UCSD-AML1 (cell line): Measurements from ENCODE around the gene AGBL1.
"Not testable (repeated sequence)": the region's sequence is repeated elsewhere in the genome, so short reads cannot be mapped to it uniquely, and the experiment has no call there.

Experiments
- DNase-seq: peaks from one replicate; lab custom pipeline; 2025; ENCODE audit not compliant: unreplicated experiment; lab: John Stamatoyannopoulos, UW

The AGBL1 gene

DNA sequence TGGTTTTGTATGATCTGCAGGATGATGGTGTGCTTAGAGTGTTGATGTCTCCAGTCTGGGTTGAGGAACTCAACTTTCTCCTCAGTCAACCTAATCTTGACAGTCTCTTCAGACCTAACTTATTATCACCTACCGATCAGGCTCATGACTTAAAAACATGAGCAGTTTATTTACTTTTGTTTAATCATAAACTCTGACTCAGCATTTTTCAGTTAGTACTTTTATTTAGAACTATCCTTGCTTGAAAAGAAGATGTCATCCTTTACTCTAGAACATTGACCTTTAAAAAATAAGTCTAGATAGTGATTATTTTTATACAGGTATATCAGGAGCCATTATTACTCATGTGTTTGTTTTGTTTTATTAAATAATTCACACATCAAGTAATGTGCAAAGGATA lies 414.8 kb downstream of the AGBL1 start:
- DNase-seq: no peak

DNA sequence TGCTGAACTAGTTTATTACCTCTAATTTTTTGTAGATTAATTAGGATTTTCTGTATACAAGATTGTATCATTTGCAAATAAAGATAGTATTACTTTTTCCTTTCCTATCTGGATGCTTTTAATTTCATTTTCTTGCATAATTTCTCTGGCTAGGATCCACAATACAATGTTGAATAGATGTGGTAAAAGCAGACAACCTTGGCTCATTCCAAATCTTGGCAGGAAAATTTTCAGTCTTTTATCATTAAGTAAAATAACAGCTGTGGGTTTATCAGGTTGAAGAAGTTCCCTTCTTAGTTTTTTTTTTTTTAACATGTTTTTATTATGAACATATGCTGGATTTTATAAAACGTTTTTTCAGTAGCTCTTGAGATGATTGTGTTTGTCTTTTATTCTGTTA lies 422.6 kb downstream of the AGBL1 start:
- DNase-seq: no peak

DNA sequence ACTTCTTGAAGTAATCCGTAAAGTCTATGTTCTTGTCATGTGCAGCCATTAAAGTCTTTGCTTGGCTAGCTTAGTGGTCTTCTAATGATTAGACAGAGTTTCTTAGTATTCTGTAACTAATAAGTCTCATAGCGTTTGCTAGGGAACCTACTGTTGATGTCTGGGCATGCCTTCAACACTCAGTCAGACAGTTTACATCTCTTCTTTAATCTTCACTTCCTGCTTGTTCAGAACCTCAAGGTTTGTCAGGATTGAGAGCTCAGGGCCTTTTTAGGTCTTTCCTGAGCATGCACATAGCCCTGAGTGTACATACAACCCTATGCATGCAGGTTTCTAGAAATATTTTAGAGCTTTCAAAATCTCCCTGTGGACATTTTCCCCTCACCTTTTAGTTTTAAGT lies 426.3 kb downstream of the AGBL1 start:
- no peak for DNase-seq

DNA sequence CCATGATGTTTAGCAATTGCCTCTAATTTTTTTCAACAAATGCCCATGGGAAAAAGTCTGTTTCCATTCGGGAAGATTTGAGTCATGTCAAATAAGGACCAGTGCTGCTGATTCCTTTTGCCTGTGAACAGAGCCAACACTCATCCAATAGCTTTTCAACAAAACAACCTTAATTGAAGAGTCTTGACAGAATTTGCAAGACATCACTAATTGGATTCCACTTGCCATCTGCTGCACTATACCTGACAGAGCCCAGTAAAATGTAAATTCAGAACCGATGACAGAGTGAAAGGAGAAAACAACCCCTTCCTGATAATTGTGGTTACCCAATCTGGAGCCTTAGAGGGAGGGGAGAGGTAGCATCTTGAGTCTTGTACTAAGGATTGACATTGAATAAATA lies 426.7 kb downstream of the AGBL1 start:
- DNase-seq: no peak

DNA sequence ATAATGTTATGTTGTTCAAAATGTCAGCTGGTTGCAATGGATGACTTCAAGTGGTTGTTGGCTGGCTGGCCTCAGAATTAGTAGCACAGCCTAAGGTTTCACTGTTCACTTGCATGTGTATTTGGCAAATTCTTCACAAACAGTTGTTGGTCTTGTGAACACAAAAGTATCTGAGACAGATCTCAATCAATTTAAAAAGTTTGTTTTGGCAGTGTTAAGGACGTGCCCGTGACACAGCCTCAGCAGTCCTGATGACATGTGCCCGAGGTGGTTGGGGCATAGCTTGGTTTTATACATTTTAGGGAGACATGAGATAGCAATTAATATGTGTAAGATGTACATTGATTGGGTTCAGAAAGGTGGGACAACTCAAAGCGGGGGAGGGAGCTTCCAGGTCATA lies 436.0 kb downstream of the AGBL1 start:
- no peak for DNase-seq

DNA sequence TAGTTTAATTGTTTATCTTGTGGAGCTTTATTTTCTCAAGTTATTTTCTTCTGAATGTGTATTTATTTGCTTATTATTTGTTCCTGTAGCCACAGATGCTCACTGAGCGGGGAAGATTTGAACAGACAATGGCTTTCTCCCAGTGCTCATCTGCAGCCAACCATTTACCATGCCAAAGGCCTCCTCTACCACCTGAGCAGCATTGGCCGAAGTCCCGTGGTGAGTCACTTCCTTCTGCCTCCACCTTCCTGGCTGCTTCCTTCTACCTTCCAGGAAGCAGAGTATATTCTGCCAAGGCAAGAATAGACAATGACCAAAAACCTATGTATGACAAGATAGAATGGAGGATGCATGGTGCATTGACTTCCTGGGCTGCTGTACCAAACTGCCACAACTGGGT lies 443.1 kb downstream of the AGBL1 start:
- DNase-seq: no peak

DNA sequence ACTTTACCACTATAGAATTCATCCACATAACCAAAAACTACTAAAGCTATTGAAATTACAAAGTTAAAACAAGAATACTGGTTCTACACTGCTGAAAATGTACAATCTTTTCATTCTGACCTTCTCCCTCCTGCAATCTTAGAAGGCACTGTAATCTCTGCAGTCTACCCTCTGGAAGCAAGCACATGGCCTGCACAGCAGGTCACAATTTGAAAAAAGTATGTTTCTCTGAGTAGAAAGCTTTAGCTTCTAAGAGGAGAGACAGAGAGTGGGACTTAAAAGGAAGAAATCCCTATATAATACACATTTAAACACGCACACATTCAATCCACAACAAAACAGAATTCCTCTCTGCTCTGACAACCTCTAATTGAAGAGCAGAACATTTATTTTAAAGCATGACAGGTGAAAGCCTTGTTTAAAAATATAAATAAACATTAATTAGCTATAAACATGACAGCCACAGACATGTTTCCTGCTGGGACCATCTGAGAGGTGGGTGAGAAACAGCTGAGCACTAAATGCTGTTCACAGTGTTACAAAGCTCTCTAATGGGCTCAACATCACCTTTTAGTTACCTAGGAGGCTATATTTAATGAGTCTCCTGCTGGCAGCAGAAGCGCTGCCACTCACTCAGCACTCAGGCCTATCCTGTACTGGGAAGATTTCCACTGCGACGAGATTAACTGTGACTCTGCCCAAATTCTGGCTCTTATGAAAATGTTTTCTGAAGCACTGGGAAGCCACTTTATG lies 447.4 kb downstream of the AGBL1 start:
- no peak for DNase-seq

DNA sequence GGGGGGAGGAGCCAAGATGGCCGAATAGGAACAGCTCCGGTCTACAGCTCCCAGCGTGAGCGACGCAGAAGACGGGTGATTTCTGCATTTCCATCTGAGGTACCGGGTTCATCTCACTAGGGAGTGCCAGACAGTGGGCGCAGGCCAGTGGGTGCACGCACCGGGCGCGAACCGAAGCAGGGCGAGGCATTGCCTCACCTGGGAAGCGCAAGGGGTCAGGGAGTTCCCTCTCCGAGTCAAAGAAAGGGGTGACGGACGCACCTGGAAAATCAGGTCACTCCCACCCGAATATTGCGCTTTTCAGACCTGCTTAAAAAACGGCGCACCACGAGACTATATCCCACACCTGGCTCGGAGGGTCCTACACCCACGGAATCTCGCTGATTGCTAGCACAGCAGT lies 448.4 kb downstream of the AGBL1 start:
- DNase-seq: not testable (repeated sequence)

DNA sequence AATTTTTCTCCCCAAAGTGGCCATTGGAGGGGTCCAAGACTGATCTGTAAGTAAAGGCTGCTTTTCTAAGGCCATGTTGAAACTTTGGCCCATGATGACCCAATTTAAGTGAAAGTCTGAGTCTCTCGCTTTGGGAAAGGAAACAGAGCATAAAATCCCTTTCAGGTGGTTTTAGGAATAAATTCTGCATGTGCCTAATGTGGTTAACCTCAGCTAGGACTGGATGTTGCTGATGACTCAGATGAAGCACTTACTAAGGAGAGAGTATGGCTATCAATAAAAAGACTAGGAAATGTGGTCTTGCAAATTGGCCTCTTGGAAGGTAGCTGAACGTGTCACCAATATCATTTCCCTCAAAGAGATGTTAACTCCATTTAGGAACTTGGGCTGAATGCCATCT lies 458.5 kb downstream of the AGBL1 start:
- no peak for DNase-seq

DNA sequence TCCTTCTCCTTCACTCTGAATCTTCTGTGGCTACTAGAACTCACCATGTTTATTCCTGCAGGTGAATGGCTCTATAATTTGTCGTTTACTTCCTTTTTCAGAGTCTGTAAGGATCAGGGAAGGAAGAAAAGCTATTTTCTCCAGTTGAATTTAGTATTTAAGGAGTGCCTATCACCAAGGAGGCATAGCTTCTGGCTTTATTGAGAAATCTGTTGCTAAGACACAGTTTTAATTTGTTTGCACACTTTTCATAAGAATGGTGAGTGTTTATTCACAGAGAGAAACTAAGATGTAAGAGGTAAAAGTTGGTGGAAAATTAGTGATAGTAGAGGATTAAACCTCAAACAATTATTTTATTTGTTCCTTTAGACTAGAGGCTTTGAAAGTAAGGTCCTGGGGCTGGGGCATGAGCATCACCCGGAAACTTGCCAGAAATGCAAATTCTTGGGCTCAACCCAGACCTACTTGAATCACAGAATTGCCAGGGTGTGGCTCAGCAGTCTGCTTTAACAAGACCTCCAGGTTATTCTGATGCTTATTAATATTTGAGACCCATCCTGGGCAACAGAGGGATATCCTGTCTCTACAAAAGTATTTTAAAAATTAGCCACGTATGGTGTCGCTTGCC lies 461.3 kb downstream of the AGBL1 start:
- no peak for DNase-seq

DNA sequence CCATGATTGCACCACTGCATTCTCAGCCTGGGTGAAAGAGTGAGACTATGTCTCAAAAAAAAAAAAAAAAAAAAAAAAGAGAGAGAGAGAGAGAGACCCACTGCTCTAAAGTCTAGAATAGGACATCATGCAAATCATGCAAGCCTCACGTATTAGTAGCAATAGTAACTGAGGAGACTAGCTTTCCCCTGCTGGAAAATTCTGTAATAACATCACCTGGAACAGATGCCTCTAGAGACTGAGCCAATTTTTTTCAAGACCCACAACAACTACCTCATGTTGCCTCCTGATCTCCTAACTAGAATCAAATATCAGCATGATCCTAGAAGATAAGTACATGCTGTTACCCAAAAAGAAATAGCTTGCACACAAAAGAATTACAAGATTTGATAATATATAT lies 461.9 kb downstream of the AGBL1 start:
- DNase-seq: no peak

DNA sequence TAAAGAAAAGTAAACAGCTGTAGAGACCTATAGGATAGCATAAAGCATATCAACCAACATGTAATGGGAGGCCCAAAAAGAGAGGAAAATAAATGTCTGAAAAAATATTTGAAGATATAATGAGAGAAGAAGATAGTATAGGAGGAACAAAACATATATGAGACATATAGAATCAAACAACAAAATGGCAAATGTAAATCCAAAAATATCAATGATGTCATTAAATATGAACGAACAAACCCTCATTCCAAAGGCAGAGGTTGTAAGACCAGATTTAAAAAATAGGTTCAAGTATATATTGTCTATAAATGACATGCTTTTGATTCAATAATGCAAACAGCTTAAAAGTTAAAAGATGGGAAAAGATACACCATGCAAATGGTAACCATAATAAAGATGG lies 470.4 kb downstream of the AGBL1 start:
- DNase-seq: no peak

DNA sequence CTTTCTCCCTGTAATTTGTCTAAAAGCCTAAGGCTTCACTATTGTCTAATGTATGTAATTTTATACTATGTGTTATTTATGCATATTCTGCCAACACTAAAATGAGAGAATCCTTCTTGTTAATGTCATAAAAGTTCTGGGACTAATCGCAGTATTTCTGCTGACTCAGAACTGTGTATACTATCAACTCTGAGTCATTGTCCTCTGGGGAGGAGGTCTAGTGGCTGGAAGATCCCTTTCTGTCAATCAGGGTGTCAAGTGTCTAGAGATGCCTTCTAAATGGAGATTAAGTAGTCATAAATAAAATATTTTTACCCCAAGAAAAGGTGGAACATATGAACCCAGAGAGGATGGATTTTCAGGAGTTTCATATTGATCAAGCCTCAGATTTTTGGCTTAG lies 473.4 kb downstream of the AGBL1 start:
- no peak for DNase-seq

DNA sequence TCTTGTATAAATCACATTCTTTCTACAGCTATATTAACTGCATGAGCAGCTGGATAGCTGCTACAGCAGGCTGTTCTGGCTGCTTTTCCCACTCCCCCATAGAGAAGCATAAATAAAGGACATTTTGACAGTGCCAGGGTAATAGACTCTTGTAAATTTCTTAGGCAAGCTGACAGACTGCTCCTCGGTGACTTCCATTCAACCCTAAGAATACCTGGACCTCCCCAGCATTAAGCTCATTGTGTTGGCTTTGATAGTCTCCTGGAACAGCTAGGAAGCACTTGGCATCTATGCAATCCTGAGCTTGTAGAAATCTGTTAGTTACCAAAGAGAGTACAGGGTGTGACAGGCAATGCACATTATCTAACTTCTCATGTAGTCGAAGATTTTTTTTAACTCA lies 475.4 kb downstream of the AGBL1 start:
- DNase-seq: no peak

DNA sequence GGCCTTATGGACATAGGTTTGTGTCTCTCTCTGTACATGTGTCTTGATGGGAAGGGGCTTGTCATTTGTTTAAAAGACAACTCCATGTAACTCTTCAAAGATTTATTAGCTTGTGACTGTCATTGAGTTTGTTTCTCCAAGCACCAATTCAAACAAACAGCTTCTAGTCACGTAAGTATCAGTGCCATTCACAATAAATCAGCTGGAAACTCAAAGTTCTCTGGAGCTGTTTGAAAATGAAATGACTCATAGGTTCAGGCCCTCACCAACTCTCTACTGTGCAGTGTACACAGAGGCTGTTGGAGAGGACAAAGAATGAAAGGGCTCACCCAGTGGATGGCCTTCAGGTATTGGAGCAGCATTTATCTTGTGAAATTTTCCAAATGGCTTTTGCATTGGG lies 476.3 kb downstream of the AGBL1 start:
- DNase-seq: no peak

DNA sequence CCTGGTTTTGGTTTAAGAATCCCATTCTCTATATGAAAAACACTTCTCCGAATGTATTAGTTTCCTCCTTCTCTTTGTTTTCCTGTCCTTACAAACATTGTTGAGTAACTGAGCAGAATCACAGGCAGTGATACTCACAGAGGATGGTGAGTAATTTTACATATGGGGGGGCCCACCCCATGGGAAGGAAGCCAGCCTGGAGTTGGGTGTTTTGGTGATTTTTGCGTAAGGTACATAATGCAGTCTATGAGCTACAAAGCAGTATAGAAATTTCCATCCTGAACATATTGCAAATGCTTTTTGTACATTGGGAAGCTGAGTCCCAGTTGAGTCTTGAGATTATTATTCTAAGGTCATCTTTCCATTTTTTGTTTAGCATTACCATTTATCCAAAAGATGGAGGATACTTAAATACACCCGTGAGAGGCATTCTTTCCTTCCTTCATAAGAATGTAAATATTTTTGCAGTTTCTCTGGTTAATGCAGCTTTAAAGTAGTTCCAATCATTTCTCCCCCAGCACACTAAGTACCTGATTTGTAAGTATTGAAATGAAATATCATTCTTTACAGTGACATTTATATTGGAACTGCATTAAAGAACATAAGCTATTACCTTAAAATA lies 476.8 kb downstream of the AGBL1 start:
- no peak for DNase-seq

DNA sequence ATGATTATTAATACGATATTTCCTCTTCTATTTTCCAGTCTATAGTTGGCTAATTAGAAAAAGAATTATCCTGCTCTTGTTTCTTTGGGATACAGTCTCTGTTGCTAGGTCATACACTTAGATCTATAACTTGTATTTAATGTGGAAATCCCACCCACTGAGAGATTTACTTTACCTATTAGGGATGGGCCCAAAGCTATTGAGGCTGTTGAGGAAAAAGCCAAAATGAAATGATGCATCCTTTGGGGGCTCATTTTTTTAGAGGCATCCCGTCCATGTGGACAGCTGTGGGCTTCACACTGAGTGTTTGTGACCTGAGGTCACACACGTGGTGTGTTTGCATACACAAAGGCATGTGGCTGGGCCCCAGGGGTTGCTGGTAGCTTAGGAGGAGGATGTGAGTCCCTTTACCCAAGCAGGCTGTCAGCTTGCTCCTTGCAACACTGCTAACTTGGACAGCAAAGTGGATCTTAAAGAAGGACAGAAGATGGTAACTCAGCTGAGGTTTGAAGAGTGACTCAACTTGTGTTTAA lies 477.4 kb downstream of the AGBL1 start:
- no peak for DNase-seq

DNA sequence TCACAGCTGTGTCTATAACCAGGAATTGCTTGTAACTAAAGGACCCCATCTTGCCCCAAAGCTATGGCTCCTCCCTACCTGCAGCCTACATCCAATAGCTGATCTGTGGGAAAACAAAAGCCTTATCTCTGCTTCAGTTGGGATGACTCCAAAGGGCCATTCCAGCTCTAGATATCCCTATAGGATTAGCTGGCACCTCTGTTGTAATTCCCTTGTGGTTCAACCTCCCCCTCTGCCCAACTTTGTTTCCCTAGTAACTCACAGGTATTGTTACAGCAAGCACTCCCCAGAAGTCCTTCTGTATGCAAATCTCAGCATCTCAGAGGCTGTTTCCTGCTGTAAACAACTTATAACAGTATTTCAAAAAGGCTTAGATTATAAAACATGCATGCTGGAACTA lies 478.6 kb downstream of the AGBL1 start:
- DNase-seq: no peak

DNA sequence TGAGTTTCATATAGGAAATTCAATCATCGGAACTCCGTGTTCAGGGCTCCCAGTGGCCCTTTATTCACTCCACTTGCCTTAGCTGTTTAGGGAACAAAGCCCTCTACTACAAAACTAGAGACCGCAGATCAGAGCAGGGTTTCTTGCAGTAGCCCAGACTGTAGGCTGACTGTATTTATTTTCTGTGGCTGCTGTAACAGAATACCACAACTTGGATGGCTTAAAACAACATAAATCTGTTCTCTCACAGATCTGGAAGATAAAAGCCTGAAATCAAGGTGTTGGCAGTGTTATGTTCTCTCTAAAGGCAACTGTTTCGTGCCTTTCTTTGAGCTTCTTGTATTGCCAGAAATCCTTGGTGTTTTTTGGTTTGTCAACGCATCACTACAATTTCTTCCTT lies 479.0 kb downstream of the AGBL1 start:
- DNase-seq: no peak

DNA sequence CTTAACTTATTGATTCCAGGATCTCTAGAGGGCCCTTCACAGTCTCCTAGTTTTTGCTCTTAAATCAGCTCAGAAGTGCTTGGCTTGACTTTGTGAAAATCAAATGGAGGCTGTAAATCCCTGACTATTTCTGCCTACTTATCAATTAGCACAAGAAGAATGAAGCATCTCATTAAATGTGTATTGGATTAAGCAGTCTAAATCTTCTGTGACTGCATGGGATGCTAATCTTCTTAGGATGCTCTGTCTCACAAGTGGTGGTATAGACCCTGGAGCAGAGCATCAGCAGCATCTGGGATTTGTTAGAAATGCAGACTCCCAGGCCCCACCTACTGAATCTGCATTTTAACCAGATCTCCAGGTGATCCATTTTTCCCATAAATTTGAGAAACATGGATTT lies 488.7 kb downstream of the AGBL1 start:
- DNase-seq: no peak

DNA sequence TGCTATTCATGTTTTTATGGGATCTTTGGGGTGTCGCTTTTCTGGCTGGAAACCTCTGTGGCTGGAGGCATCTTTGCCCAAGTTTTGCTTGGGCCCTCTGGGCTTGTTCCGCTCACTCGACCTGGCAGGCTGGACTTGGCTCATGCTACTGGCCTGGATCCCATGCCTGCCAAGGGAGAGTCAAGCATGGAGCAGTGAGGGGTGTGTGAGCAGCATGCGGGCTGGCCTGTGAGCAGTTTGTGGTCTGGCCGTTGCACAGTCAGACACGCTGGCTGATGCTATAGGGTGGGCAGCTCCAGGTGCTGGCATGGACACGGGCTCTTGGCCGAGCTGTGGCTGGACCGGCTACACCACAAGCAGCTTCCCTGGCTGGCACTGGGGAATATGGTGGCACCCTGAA lies 491.1 kb downstream of the AGBL1 start:
- DNase-seq: no peak

DNA sequence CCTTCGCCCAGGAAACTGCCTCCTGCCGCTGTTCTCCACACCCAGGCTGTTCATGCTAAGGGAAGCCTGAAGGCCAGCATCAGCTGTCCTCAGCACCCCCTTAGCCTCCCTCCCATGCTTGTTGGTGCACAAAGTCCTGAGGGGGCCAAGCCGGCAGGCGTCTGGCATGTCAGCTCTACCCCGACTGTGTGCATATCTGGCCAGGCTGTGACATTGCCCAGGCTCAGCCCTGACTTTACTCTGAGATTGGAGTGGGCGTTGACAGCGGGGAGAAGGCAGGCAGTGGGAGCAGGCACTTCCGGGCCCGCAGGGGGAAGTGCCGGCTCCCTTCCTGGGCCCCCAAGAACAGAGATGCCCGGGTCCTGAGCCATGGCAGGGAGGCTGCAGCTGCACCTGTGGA lies 492.2 kb downstream of the AGBL1 start:
- DNase-seq: no peak
